HG02798 (cell line): ENCODE results near the gene SGMS2.

Experiments used
- ATAC-seq: cut with Tn5 transposase; IDR thresholded peaks from one replicate; pipeline ENCODE4 v1.9.1; 2021; ENCODE audit warnings: mild to moderate bottlenecking; ENCODE audit not compliant: unreplicated experiment, poor library complexity

Gene SGMS2

GRCh38 chr4:107862658-107863057 is 37.9 kb downstream of the SGMS2 start:
- no peak for ATAC-seq

- no peak for ATAC-seq
Measured at GRCh38 chr4:107863416-107863815, 38.7 kb downstream of the SGMS2 start.

GRCh38 chr4:107863850-107864371 is 39.2 kb downstream of the SGMS2 start:
- ATAC-seq, result peak; percentile 49

GRCh38 chr4:107866726-107867125 is 42.0 kb downstream of the SGMS2 start:
- no peak for ATAC-seq

GRCh38 chr4:107870236-107870635 is 45.5 kb downstream of the SGMS2 start:
- no peak for ATAC-seq

- no peak for ATAC-seq
Measured at GRCh38 chr4:107870916-107871786, 46.4 kb downstream of the SGMS2 start.

- no peak for ATAC-seq
Measured at GRCh38 chr4:107874024-107874423, 49.3 kb downstream of the SGMS2 start.

- no peak for ATAC-seq
Measured at GRCh38 chr4:107876099-107876498, 51.4 kb downstream of the SGMS2 start.

- ATAC-seq, result no peak
Measured at GRCh38 chr4:107877361-107877760, 52.6 kb downstream of the SGMS2 start.

GRCh38 chr4:107885865-107886264 is 61.1 kb downstream of the SGMS2 start:
- ATAC-seq, result no peak

- no peak for ATAC-seq
Measured at GRCh38 chr4:107888237-107888636, 63.5 kb downstream of the SGMS2 start.

GRCh38 chr4:107890779-107891178 is 66.0 kb downstream of the SGMS2 start:
- ATAC-seq, result no peak

- no peak for ATAC-seq
Measured at GRCh38 chr4:107891299-107891698, 66.6 kb downstream of the SGMS2 start.

- no peak for ATAC-seq
Measured at GRCh38 chr4:107893171-107894137, 68.7 kb downstream of the SGMS2 start.

GRCh38 chr4:107894138-107894603 is 69.4 kb downstream of the SGMS2 start:
- no peak for ATAC-seq

- ATAC-seq, result peak; percentile 39
Measured at GRCh38 chr4:107896158-107896645, 71.5 kb downstream of the SGMS2 start.

GRCh38 chr4:107896646-107897045 is 71.9 kb downstream of the SGMS2 start:
- no peak for ATAC-seq

- no peak for ATAC-seq
Measured at GRCh38 chr4:107897823-107898222, 73.1 kb downstream of the SGMS2 start.

- no peak for ATAC-seq
Measured at GRCh38 chr4:107900067-107900466, 75.3 kb downstream of the SGMS2 start.

- ATAC-seq, result no peak
Measured at GRCh38 chr4:107900508-107900907, 75.8 kb downstream of the SGMS2 start.
